Stimulated activated CD4-positive, alpha-beta T cell treated with anti-CD3 and anti-CD28 coated beads, Interleukin-12 subunit alpha, Interleukin-12 subunit beta, amount 100 ng/mL, for 24 hours (primary cell): ENCODE measurements around the gene PRKRIP1.
A peak's percentile ranks its signal among the peaks of the same experiment; 100 is the strongest.
"Not testable (repeated sequence)": the region's sequence is repeated elsewhere in the genome, so short reads cannot be mapped to it uniquely, and the experiment has no call there.

Source experiments
- DNase-seq, 2 experiments: peaks; one replicate each; pipeline ENCODE4 v3.0.0-alpha.2; 2020; ENCODE audit warnings: low read depth in 2 of 2

Gene PRKRIP1

GRCh38 chr7:102457352-102457924 is 61.3 kb downstream of the PRKRIP1 start:
- DNase-seq = no peak

- no peak for DNase-seq
These were observed 63.2 kb downstream of the PRKRIP1 start for GRCh38 chr7:102459221-102459844.

- DNase-seq = no peak
These were observed 64.3 kb downstream of the PRKRIP1 start for GRCh38 chr7:102460467-102460866.

- no peak for DNase-seq
These were observed 67.8 kb downstream of the PRKRIP1 start for GRCh38 chr7:102463841-102464576.

- DNase-seq = peak; percentile 92 to 95
These were observed 68.6 kb downstream of the PRKRIP1 start, which contains the start of the genes ALKBH4 and LRWD1 for GRCh38 chr7:102464577-102465280. Gene ALKBH4 (minus strand): TSS chr7:102464863. CDS start chr7:102464836, 27 bp downstream. Gene LRWD1 (plus strand): TSS chr7:102464984. CDS start chr7:102465081, 97 bp downstream.

- no peak for DNase-seq
These were observed 69.9 kb downstream of the PRKRIP1 start for GRCh38 chr7:102466097-102466496.

GRCh38 chr7:102467581-102468477 is 71.7 kb downstream of the PRKRIP1 start:
- DNase-seq = no peak

GRCh38 chr7:102468478-102469350 is 72.6 kb downstream of the PRKRIP1 start:
- DNase-seq = no peak

- no peak for DNase-seq
These were observed 73.3 kb downstream of the PRKRIP1 start for GRCh38 chr7:102469351-102469971.

GRCh38 chr7:102469972-102470825 is 74.0 kb downstream of the PRKRIP1 start:
- DNase-seq = no peak

GRCh38 chr7:102471791-102472125 is 75.6 kb downstream of the PRKRIP1 start:
- no peak for DNase-seq

GRCh38 chr7:102472126-102473041 is 76.2 kb downstream of the PRKRIP1 start:
- no peak for DNase-seq

GRCh38 chr7:102473271-102473991 is 77.3 kb downstream of the PRKRIP1 start:
- DNase-seq = no peak

- DNase-seq = not testable (repeated sequence)
These were observed 78.0 kb downstream of the PRKRIP1 start for GRCh38 chr7:102474116-102474515.

GRCh38 chr7:102474736-102475435 is 78.7 kb downstream of the PRKRIP1 start:
- not testable (repeated sequence) for DNase-seq
